Measurements from ENCODE around the gene GIPR.

GIPR gene

DNA sequence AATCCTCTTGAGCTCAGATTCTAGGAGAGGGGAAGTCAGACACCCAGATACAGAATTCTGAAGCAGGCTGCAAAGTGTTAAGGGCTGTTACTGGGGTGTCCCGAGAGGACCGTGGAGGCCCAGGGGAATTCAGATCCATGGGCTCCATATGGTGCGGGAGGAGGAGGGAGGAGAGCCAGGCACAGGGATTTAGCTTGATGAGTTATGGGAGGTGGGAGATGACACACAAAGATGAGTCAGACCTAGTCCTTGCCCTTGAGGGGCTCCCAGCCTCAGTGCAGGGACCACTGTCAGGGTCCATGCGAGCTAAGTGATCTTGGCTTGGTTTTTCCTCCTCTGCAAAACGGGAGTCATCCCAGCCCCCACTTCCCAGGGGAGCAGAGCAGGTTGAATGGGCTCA lies 14.4 kb upstream of the GIPR start:
- H3K23ac ChIP-seq (ENCODE audit: low read length) = no peak overlapping the region
- no peak overlapping the region for H3K18ac ChIP-seq (ENCODE audit: low read length)
- no CpG with 5 or more reads among the region's 5 CpGs for WGBS (ENCODE audit: extremely low coverage, insufficient coverage, insufficient read length)
- no peak overlapping the region for H2BK5ac ChIP-seq (ENCODE audit: low read depth, low read length, poor library complexity)
- H4K91ac ChIP-seq (ENCODE audit: low read depth, low read length) = no peak overlapping the region
- H3K4me2 ChIP-seq (ENCODE audit: low read length) = no peak overlapping the region
- H3K27me3 ChIP-seq (ENCODE audit: insufficient read depth, low read length) = no peaks in the 10 kb centered on the region
- H2AFZ ChIP-seq (ENCODE audit: insufficient read depth, low read length, poor library complexity) = no peak overlapping the region
- no peak overlapping the region for H3K4ac ChIP-seq (ENCODE audit: low read depth, low read length)
- DNase-seq = no peak
- no peak overlapping the region for H3K27ac ChIP-seq (ENCODE audit: low read depth, low read length)
- no peak overlapping the region for H4K12ac ChIP-seq (ENCODE audit: low read depth, low read length)
- H3K14ac ChIP-seq (ENCODE audit: low read length) = no peak overlapping the region
- H3K4me1 ChIP-seq (ENCODE audit: control insufficient read depth in 1 of 2, insufficient read depth in 2 of 2, low read length in 2 of 2) = peaks cover 0 to 2% of the 10 kb centered on the region in 2 experiments
- no peaks in the 10 kb centered on the region for H3K79me1 ChIP-seq (ENCODE audit: low read length)
- no peak overlapping the region for H2BK12ac ChIP-seq (ENCODE audit: low read length)
- H2AK5ac ChIP-seq (ENCODE audit: low read length) = no peak overlapping the region
- H3K79me2 ChIP-seq (ENCODE audit: control insufficient read depth, insufficient read depth, low read length, poor library complexity) = no peaks in the 10 kb centered on the region
- no peak overlapping the region for H3K4me3 ChIP-seq (ENCODE audit: low read depth, low read length)
- H4K8ac ChIP-seq (ENCODE audit: low read depth, low read length) = no peak overlapping the region
- no peak overlapping the region for H2BK120ac ChIP-seq (ENCODE audit: insufficient read depth, low read length, poor library complexity)
- no peak overlapping the region for H3K9ac ChIP-seq (ENCODE audit: low read length)
- no peaks in the 10 kb centered on the region for H3K36me3 ChIP-seq (ENCODE audit: control insufficient read depth in 1 of 2, insufficient read depth in 2 of 2, low read length in 2 of 2)
- H3K9me3 ChIP-seq (ENCODE audit: insufficient read depth, low read depth, low read length) = no peaks in the 10 kb centered on the region

DNA sequence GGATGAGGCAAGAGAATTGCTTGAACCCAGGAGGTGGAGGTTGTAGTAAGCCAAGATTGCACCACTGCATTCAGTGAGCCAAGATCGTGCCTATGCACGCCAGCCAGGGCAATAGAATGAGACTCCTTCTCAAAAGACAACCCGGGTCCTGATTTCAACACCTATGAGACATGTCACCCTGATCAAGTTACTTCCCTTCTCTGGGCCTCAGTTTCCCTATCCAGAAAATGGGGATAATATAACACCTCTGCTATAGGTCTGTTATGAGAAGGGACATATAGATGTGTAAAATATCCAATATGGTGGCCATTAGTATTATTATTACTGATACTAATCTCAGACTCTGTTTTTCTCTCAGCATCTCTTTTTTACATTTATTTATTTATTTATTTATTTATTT lies 12.9 kb upstream of the GIPR start:
- no peak overlapping the region for H2BK12ac ChIP-seq (ENCODE audit: low read length)
- no peak overlapping the region for H4K12ac ChIP-seq (ENCODE audit: low read depth, low read length)
- no peak overlapping the region for H2AK5ac ChIP-seq (ENCODE audit: low read length)
- no peak overlapping the region for H2BK120ac ChIP-seq (ENCODE audit: insufficient read depth, low read length, poor library complexity)
- no peak overlapping the region for H3K4me2 ChIP-seq (ENCODE audit: low read length)
- no peak overlapping the region for H4K91ac ChIP-seq (ENCODE audit: low read depth, low read length)
- H3K27ac ChIP-seq (ENCODE audit: low read depth, low read length) = no peak overlapping the region
- no CpG with 5 or more reads among the region's 3 CpGs for WGBS (ENCODE audit: extremely low coverage, insufficient coverage, insufficient read length)
- H3K9ac ChIP-seq (ENCODE audit: low read length) = no peak overlapping the region
- no peak overlapping the region for H2BK5ac ChIP-seq (ENCODE audit: low read depth, low read length, poor library complexity)
- H3K27me3 ChIP-seq (ENCODE audit: insufficient read depth, low read length) = no peaks in the 10 kb centered on the region
- no peaks in the 10 kb centered on the region for H3K79me1 ChIP-seq (ENCODE audit: low read length)
- H3K36me3 ChIP-seq (ENCODE audit: control insufficient read depth in 1 of 2, insufficient read depth in 2 of 2, low read length in 2 of 2) = no peaks in the 10 kb centered on the region
- H3K4me1 ChIP-seq (ENCODE audit: control insufficient read depth in 1 of 2, insufficient read depth in 2 of 2, low read length in 2 of 2) = peaks cover 0 to 2% of the 10 kb centered on the region in 2 experiments
- no peak overlapping the region for H3K14ac ChIP-seq (ENCODE audit: low read length)
- DNase-seq = no peak
- H3K4ac ChIP-seq (ENCODE audit: low read depth, low read length) = no peak overlapping the region
- H3K4me3 ChIP-seq (ENCODE audit: low read depth, low read length) = no peak overlapping the region
- H3K23ac ChIP-seq (ENCODE audit: low read length) = no peak overlapping the region
- no peak overlapping the region for H3K18ac ChIP-seq (ENCODE audit: low read length)
- H4K8ac ChIP-seq (ENCODE audit: low read depth, low read length) = no peak overlapping the region
- no peaks in the 10 kb centered on the region for H3K79me2 ChIP-seq (ENCODE audit: control insufficient read depth, insufficient read depth, low read length, poor library complexity)
- H3K9me3 ChIP-seq (ENCODE audit: insufficient read depth, low read depth, low read length) = no peaks in the 10 kb centered on the region
- H2AFZ ChIP-seq (ENCODE audit: insufficient read depth, low read length, poor library complexity) = no peak overlapping the region

GRCh38 chr19:45657520-45658167 lies 10.4 kb upstream of the GIPR start:
- no peak overlapping the region for H4K8ac ChIP-seq (ENCODE audit: low read depth, low read length)
- H3K27me3 ChIP-seq (ENCODE audit: insufficient read depth, low read length) = no peaks in the 10 kb centered on the region
- H3K4me3 ChIP-seq (ENCODE audit: low read depth, low read length) = no peak overlapping the region
- H3K4ac ChIP-seq (ENCODE audit: low read depth, low read length) = no peak overlapping the region
- no peak overlapping the region for H2BK120ac ChIP-seq (ENCODE audit: insufficient read depth, low read length, poor library complexity)
- no peak overlapping the region for H2AK5ac ChIP-seq (ENCODE audit: low read length)
- peaks cover 0 to 2% of the 10 kb centered on the region in 2 experiments for H3K4me1 ChIP-seq (ENCODE audit: control insufficient read depth in 1 of 2, insufficient read depth in 2 of 2, low read length in 2 of 2)
- no peaks in the 10 kb centered on the region for H3K79me2 ChIP-seq (ENCODE audit: control insufficient read depth, insufficient read depth, low read length, poor library complexity)
- H4K12ac ChIP-seq (ENCODE audit: low read depth, low read length) = no peak overlapping the region
- H3K79me1 ChIP-seq (ENCODE audit: low read length) = no peaks in the 10 kb centered on the region
- no peaks in the 10 kb centered on the region for H3K9me3 ChIP-seq (ENCODE audit: insufficient read depth, low read depth, low read length)
- H2BK5ac ChIP-seq (ENCODE audit: low read depth, low read length, poor library complexity) = no peak overlapping the region
- peak overlapping the region; percentile 42 for H4K91ac ChIP-seq (ENCODE audit: low read depth, low read length)
- H3K4me2 ChIP-seq (ENCODE audit: low read length) = peak overlapping the region; percentile 24
- no peak overlapping the region for H3K18ac ChIP-seq (ENCODE audit: low read length)
- no CpG with 5 or more reads among the region's 14 CpGs for WGBS (ENCODE audit: extremely low coverage, insufficient coverage, insufficient read length)
- H2AFZ ChIP-seq (ENCODE audit: insufficient read depth, low read length, poor library complexity) = no peak overlapping the region
- H3K27ac ChIP-seq (ENCODE audit: low read depth, low read length) = no peak overlapping the region
- peak; percentile 26 to 64 for DNase-seq
- no peak overlapping the region for H2BK12ac ChIP-seq (ENCODE audit: low read length)
- no peak overlapping the region for H3K9ac ChIP-seq (ENCODE audit: low read length)
- H3K23ac ChIP-seq (ENCODE audit: low read length) = no peak overlapping the region
- no peaks in the 10 kb centered on the region for H3K36me3 ChIP-seq (ENCODE audit: control insufficient read depth in 1 of 2, insufficient read depth in 2 of 2, low read length in 2 of 2)
- no peak overlapping the region for H3K14ac ChIP-seq (ENCODE audit: low read length)

GRCh38 chr19:45659096-45659729 lies 8.8 kb upstream of the GIPR start:
- Histone ChIP-seq H3K18ac (ENCODE audit: low read length) (no peak overlapping the region), H2AFZ (ENCODE audit: insufficient read depth, low read length, poor library complexity) (no peak overlapping the region), H3K27ac (ENCODE audit: low read depth, low read length) (no peak overlapping the region), H3K4me1 (ENCODE audit: control insufficient read depth in 1 of 2, insufficient read depth in 2 of 2, low read length in 2 of 2) (peaks cover 0 to 2% of the 10 kb centered on the region in 2 experiments), H3K79me2 (ENCODE audit: control insufficient read depth, insufficient read depth, low read length, poor library complexity) (no peaks in the 10 kb centered on the region), H3K4me2 (ENCODE audit: low read length) (no peak overlapping the region), H3K23ac (ENCODE audit: low read length) (no peak overlapping the region), H4K91ac (ENCODE audit: low read depth, low read length) (no peak overlapping the region), H3K27me3 (ENCODE audit: insufficient read depth, low read length) (no peaks in the 10 kb centered on the region), H3K4me3 (ENCODE audit: low read depth, low read length) (no peak overlapping the region), H2BK5ac (ENCODE audit: low read depth, low read length, poor library complexity) (no peak overlapping the region), H3K36me3 (ENCODE audit: control insufficient read depth in 1 of 2, insufficient read depth in 2 of 2, low read length in 2 of 2) (no peaks in the 10 kb centered on the region), H3K9ac (ENCODE audit: low read length) (no peak overlapping the region), H2BK120ac (ENCODE audit: insufficient read depth, low read length, poor library complexity) (no peak overlapping the region), H3K79me1 (ENCODE audit: low read length) (no peaks in the 10 kb centered on the region), H4K12ac (ENCODE audit: low read depth, low read length) (no peak overlapping the region), H4K8ac (ENCODE audit: low read depth, low read length) (no peak overlapping the region), H3K14ac (ENCODE audit: low read length) (no peak overlapping the region), H3K4ac (ENCODE audit: low read depth, low read length) (no peak overlapping the region), H2AK5ac (ENCODE audit: low read length) (no peak overlapping the region), H2BK12ac (ENCODE audit: low read length) (no peak overlapping the region), H3K9me3 (ENCODE audit: insufficient read depth, low read depth, low read length) (no peaks in the 10 kb centered on the region)
- no CpG with 5 or more reads among the region's 6 CpGs for WGBS (ENCODE audit: extremely low coverage, insufficient coverage, insufficient read length)
- no peak for DNase-seq

Data from trophoblast cell (in vitro differentiated cells and primary cell).